Right atrium auricular region (tissue), 2 donors: ENCODE data around the gene NOTUM. TPM values are rescaled to one million over a fixed set of nuclear protein-coding genes. Genes with fewer than 3 reads are reported as not detected.

Experiments used
- DNase-seq: peaks from one replicate; pipeline ENCODE4 v3.0.0-alpha.2; 2019; ENCODE audit warnings: low spot score
- H3K27ac ChIP-seq, 2 donors: fragments of 200-600 bp; sonication (generic); 1 replicate in 1 of 2; 2 replicates in 1 of 2; pipeline ENCODE4 v1.5.1; 2016 to 2019
- H3K27me3 ChIP-seq, 2 donors: fragments of 200-600 bp; sonication (generic); one replicate each; pipeline versions ENCODE4 v1.5.1 to v1.6.0; 2017 to 2019
- H3K36me3 ChIP-seq: fragments of 200-600 bp; sonication (generic); one replicate; pipeline ENCODE4 v1.5.1; 2016
- H3K4me1 ChIP-seq, 2 donors: fragments of 200-600 bp; sonication (generic); one replicate each; pipeline versions ENCODE4 v1.5.1 to v1.6.0; 2017 to 2019
- H3K4me3 ChIP-seq, 2 donors: fragments of 200-600 bp; sonication (generic); 1 replicate in 1 of 2; 2 replicates in 1 of 2; pipeline ENCODE4 v1.5.1; 2017 to 2019; ENCODE audit warnings: mild to moderate bottlenecking in 1 of 2, moderate library complexity in 1 of 2
- H3K9me3 ChIP-seq, 2 donors: fragments of 200-600 bp; sonication (generic); one replicate each; pipeline ENCODE4 v1.5.1; 2019
- total RNA-seq, 2 donors: library from RNA; depleted of rRNA; stranded (reverse); fragments of >200 nt; gene quantifications; one replicate each; pipeline ENCODE4 v1.1.0, GENCODE V29; 2016
- TF ChIP-seq, protein P1 (sequence below), 2 donors: fragments of 200-600 bp; sonication (generic); IDR thresholded peaks; one replicate each; pipeline ENCODE4 v1.5.1; 2019; ENCODE audit warnings: antibody characterized with exemption in 2 of 2

The NOTUM gene
- total RNA-seq, 2 donors from 2014 or later = 0.35 TPM; not detected in 1

DNA sequence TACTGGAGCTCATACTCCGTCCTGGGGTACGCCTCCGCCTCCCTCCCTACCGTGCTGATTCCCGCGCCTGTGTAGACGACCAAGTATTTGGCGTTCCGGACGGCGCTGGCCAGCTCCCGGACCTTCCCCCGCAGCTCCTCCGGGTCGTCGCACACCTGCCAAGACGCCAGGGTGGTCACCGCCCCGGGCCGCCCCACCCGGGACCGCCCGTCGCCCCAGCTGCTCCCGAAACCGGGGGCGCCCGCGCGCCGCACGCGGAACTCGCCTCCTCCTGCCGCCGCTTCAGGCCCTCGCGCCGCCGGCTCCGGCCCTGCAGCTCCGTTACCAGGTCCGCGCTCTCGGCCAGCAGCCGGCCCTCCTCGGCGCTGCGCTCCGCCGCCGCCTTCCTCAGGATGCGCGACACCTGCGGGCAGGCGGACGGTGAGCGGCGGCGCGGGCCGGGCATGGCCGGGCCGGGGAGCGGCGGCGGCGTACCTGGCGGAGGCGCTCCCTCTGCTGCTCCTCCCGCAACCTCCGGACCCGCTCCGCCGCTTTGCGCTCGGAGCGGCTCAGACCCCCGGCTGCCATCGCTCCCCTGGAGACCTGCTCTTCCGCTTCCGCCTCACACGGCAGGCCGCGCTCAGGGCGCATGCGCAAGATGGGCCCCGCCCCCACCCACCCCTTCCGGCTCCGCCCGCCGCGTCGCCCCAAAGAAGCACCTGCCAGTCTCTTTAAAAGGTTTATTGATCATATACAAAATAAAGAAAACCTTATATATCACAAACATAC lies 43.2 kb downstream of the NOTUM start, which contains the start of gene SIRT7:
TSS of gene SIRT7 (minus strand) at position 612 of the 768 bp plus-strand sequence. CDS start at position 567, 45 bp downstream.
- no peaks in the 10 kb centered on the region for H3K27me3 ChIP-seq
- H3K9me3 ChIP-seq = no peaks in the 10 kb centered on the region
- H3K36me3 ChIP-seq = peaks cover 53% of the 10 kb centered on the region
- TF ChIP-seq, protein P1, sequence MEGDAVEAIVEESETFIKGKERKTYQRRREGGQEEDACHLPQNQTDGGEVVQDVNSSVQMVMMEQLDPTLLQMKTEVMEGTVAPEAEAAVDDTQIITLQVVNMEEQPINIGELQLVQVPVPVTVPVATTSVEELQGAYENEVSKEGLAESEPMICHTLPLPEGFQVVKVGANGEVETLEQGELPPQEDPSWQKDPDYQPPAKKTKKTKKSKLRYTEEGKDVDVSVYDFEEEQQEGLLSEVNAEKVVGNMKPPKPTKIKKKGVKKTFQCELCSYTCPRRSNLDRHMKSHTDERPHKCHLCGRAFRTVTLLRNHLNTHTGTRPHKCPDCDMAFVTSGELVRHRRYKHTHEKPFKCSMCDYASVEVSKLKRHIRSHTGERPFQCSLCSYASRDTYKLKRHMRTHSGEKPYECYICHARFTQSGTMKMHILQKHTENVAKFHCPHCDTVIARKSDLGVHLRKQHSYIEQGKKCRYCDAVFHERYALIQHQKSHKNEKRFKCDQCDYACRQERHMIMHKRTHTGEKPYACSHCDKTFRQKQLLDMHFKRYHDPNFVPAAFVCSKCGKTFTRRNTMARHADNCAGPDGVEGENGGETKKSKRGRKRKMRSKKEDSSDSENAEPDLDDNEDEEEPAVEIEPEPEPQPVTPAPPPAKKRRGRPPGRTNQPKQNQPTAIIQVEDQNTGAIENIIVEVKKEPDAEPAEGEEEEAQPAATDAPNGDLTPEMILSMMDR (IDR thresholded peaks at IDR 0.05) = no peak
- peak within 1 kb of the TSS; percentile 73 to 85 for H3K4me3 ChIP-seq
- H3K27ac ChIP-seq = peak within 1 kb of the TSS; percentile 39 to 41
- peak; percentile 68 for DNase-seq
- peaks cover 0 to 49% of the 10 kb centered on the region in 2 donors for H3K4me1 ChIP-seq

DNA sequence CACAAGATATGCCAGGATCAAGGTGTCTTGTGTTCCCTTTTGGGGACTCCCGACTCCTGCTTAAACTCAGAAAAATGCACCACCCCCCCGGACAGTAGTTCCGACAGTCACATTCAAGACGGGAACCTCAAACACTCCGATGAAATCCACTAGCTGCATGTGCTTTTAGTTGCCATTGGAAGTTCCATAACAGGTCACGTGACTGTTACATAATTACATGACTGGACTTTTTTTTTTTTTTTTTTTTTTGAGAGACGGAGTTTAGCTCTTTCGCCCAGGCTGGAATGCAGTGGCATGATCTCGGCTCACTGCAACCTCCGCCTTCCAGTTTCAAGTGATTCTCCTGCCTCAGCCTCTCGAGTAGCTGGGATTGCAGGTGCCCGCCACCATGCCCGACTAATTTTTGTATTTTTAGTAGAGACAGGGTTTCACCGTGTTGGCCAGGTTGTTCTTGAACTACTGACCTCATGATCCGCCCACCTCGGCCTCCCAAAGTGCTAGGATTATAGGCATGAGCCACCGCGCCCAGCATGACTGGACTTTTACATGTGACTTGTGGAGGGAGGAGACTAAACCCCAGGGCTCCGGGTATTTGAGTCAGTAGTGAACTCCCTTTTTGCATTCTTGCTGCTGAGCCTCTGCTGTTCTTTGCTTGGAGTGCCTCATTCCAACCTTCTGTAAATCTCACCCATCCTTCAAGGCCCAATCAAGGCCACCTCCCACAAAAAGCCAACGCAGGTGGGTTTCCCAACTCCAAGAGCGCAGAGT lies 44.6 kb downstream of the NOTUM start:
- peaks cover 0 to 44% of the 10 kb centered on the region in 2 donors for H3K4me1 ChIP-seq
- peaks cover 43% of the 10 kb centered on the region for H3K36me3 ChIP-seq
- no peak for DNase-seq
- TF ChIP-seq, protein P1 (IDR thresholded peaks at IDR 0.05) = no peak
- no peak overlapping the region for H3K27ac ChIP-seq
- H3K4me3 ChIP-seq = peak overlapping the region in 1 of 2 donors; percentile 85
- H3K27me3 ChIP-seq = no peaks in the 10 kb centered on the region
- H3K9me3 ChIP-seq = no peaks in the 10 kb centered on the region

DNA sequence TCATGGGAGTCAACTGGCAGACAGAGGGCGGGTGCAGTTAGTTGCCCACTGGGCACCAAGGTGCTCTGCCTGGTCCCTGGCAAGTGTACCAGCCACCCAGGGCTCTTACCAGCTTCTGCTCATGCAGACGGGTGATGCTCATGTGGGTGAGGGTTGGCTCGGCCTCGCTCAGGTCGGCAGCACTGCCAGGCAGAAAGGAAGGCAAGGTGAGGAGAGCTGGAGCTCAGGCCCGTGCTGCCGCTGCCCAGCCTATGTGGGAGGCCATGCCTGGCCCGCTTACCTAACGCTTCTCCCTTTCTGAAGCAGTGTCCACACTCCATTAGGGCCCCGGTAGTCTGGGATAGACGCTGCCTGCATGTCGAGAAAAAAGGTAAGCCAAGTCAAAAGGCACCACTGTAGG lies 45.7 kb downstream of the NOTUM start:
- Histone ChIP-seq H3K4me1 (peaks cover 0 to 38% of the 10 kb centered on the region in 2 donors), H3K27ac (no peak overlapping the region), H3K27me3 (no peaks in the 10 kb centered on the region), H3K4me3 (no peak overlapping the region), H3K9me3 (no peaks in the 10 kb centered on the region), H3K36me3 (peaks cover 36% of the 10 kb centered on the region)
- TF ChIP-seq, protein P1 (IDR thresholded peaks at IDR 0.05) = no peak
- DNase-seq = no peak

DNA sequence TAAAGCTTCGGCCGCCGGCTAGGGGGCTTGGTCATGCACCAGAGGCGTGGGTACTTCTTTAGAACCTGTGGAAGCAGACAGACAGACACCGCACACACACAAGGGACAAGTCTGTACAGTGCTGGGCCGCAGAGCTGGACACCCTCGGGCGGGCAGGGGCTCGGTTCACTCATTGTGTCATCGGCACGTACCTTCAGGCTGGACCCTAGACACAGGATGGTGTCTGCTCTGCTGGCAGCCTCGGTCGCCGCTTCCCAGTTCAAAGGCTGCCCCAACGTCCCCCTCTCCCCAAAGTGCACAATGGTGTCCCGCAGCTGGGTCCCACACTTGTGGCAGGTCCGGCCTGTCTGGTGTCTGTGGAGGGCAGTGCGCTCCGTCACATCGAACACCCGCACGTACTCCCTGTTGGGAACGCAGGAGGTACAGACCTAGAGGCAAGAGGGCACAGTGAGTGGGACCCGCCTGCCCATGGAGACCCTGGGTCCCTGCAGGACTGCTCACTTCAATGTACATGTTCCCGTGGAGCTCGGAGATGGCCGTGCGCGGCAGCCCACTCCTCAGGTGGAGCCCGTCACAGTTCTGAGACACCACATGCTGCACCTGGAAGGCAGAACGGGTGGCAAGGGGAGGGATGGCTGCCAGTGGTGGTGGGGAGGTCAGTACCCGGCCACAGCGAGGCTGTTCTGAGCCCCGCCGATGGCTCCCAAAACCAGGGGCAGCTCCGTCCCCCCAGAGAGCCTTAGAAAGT lies 46.7 kb downstream of the NOTUM start:
- no peak overlapping the region for H3K27ac ChIP-seq

More for the DNA sequence above, 46.7 kb downstream of the NOTUM start:
- Histone ChIP-seq H3K27me3 (no peaks in the 10 kb centered on the region), H3K9me3 (no peaks in the 10 kb centered on the region), H3K4me1 (peaks cover 0 to 40% of the 10 kb centered on the region in 2 donors), H3K36me3 (peaks cover 27% of the 10 kb centered on the region), H3K4me3 (no peak overlapping the region)
- no peak for DNase-seq
- TF ChIP-seq, protein P1 (IDR thresholded peaks at IDR 0.05) = no peak
